Measurements from ENCODE around the gene LYVE1. TPM values are rescaled to one million over a fixed set of nuclear protein-coding genes. Genes with fewer than 3 reads are reported as not detected.
A peak's percentile ranks its signal among the peaks of the same experiment; 100 is the strongest.

Gene LYVE1
- total and polyA plus RNA-seq, 12 donors, result 5.3 to 118 (median 21.0) TPM

DNA sequence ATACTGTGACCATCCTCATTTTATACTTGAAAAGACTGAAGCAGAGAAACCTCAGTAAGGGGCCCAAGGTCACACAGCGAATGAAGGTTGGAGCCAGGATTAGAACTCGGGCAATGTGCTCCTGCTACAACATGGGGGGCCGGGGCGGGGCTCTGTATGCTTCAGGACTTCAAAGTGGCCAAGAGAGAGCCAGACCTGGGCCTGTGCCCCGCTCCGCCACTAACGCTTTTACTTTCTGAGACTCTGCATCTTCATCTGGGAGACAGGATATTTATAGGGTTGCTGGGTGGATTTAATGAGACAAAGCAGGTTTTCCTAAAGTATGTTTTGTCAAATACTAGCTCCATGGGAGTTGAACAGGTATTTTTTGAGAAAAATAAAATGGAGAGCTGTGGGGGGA is 33.9 kb upstream of the LYVE1 start:
- no peaks in the 10 kb centered on the region for H3K27me3 ChIP-seq
- DNase-seq (no peak), ATAC-seq (no peak)
- WGBS, 2 donors, result 96% methylated on average over 7 of the region's 7 CpGs
- no peaks in the 10 kb centered on the region for H3K36me3 ChIP-seq
- TF ChIP-seq, protein P1, sequence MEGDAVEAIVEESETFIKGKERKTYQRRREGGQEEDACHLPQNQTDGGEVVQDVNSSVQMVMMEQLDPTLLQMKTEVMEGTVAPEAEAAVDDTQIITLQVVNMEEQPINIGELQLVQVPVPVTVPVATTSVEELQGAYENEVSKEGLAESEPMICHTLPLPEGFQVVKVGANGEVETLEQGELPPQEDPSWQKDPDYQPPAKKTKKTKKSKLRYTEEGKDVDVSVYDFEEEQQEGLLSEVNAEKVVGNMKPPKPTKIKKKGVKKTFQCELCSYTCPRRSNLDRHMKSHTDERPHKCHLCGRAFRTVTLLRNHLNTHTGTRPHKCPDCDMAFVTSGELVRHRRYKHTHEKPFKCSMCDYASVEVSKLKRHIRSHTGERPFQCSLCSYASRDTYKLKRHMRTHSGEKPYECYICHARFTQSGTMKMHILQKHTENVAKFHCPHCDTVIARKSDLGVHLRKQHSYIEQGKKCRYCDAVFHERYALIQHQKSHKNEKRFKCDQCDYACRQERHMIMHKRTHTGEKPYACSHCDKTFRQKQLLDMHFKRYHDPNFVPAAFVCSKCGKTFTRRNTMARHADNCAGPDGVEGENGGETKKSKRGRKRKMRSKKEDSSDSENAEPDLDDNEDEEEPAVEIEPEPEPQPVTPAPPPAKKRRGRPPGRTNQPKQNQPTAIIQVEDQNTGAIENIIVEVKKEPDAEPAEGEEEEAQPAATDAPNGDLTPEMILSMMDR (IDR thresholded peaks at IDR 0.05), result no peak
- intact Hi-C loops (cut with DNase I), result no loop called here
- peak overlapping the region in 2 of 10 donors; percentile 30 to 88 for H3K27ac ChIP-seq
- no peaks in the 10 kb centered on the region for H3K9me3 ChIP-seq
- H3K4me3 ChIP-seq, result no peak overlapping the region
- peaks cover 0 to 92% (median 32%) of the 10 kb centered on the region in 9 donors for H3K4me1 ChIP-seq

GRCh38 chr11:10601837-10602236 is 33.4 kb upstream of the LYVE1 start:
- Histone ChIP-seq H3K27ac (peak overlapping the region in 2 of 10 donors; percentile 30 to 88), H3K36me3 (no peaks in the 10 kb centered on the region), H3K27me3 (no peaks in the 10 kb centered on the region), H3K9me3 (no peaks in the 10 kb centered on the region), H3K4me3 (no peak overlapping the region), H3K4me1 (peaks cover 0 to 92% (median 30%) of the 10 kb centered on the region in 9 donors)
- intact Hi-C loops (cut with DNase I), result no loop called here
- TF ChIP-seq, protein P1 (IDR thresholded peaks at IDR 0.05), result no peak
- 81 to 84% methylated on average over 6 of the region's 6 CpGs for WGBS, 2 donors
- DNase-seq (peak in 1 of 2 donors; percentile 41), ATAC-seq (peak in 5 of 8 donors; percentile 9 to 53 (median 27))

DNA sequence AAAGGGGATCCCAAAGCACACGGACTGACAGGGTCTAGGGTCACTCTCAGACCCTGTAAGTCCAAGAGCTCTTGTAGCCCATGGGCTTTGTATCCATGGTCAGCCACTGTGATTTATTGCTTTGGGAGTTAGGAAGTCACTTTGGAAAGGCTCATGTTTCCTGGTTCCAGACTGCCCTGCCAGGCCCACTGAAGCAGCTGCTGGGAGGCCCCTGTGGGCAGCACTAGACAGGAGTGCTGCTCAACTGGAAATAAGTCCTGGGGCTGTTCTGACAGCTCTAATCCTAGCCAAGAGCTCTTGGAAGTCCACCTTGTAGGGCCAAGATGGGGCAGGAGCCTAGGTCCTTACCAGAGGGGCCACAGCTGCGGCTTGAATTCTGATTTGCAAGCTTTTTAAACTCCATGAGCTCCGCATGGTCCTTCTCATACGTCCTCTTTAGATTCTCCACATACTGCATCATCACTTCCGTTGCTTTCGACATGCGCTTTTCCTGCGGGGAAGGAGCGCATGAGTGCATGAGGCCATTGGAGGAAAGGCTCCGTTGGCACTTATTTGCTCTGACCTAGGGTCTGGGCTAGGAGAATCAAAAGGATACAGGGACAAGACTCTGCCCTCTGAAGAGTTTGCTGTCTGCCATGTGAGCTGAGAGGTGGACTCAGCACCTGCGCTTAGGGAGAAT is 32.2 kb upstream of the LYVE1 start:
- TF ChIP-seq, protein P1 (IDR thresholded peaks at IDR 0.05), result no peak
- Histone ChIP-seq H3K27ac (peak overlapping the region in 1 of 10 donors; percentile 88), H3K4me1 (peaks cover 0 to 88% (median 19%) of the 10 kb centered on the region in 9 donors), H3K36me3 (no peaks in the 10 kb centered on the region), H3K4me3 (no peak overlapping the region), H3K27me3 (no peaks in the 10 kb centered on the region), H3K9me3 (peaks cover 0 to 4% (median 0%) of the 10 kb centered on the region in 11 donors)
- intact Hi-C loops (cut with DNase I), result no loop called here
- WGBS, 2 donors, result 94% methylated on average over 11 of the region's 11 CpGs
- no peak for DNase-seq
- no peak for ATAC-seq

GRCh38 chr11:10599388-10600175 is 31.1 kb upstream of the LYVE1 start:
- no peak for DNase-seq
- ATAC-seq, result peak in 3 of 8 donors; percentile 37 to 51 (median 49)
- Histone ChIP-seq H3K4me1 (peaks cover 0 to 77% (median 8%) of the 10 kb centered on the region in 9 donors), H3K27ac (peak overlapping the region in 4 of 10 donors; percentile 3 to 88 (median 30)), H3K36me3 (no peaks in the 10 kb centered on the region), H3K4me3 (no peak overlapping the region), H3K9me3 (peaks cover 0 to 5% (median 0%) of the 10 kb centered on the region in 11 donors), H3K27me3 (no peaks in the 10 kb centered on the region)
- TF ChIP-seq, protein P1 (IDR thresholded peaks at IDR 0.05), result no peak
- intact Hi-C loops (cut with DNase I), result no loop called here
- 75 to 78% methylated on average over 6 of the region's 6 CpGs for WGBS, 2 donors

All from heart right ventricle (tissue), 16 donors.